Measurements from ENCODE around the gene TRAPPC10.

Gene TRAPPC10

DNA sequence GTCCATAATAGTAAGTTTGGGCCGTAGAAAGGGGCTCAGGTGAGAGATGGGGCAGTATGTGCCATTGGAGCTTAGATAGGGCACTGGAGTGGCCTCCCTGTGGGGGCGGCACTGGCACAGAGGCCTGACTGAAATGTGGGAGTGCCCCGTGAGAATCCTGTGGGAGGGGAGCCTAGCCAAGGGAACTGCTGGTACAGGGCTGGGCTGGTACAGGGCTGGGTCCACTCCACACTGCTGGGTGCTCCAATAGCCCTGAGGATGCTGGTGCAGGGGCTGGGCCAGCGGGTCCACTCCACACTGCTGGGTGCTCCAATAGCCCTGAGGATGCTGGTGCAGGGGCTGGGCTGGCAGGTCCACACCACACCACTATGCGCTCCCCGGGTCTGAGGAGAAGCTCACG, 50.3 kb downstream of the TRAPPC10 start:
- FAIRE-seq (no peak), DNase-seq (ENCODE audit: extremely low spot score, insufficient read length, low read depth) (no peak)

- DNase-seq (ENCODE audit: extremely low spot score, insufficient read length, low read depth) = no peak
- FAIRE-seq = no peak
Measured at GRCh38 chr21:44063151-44063912, 51.2 kb downstream of the TRAPPC10 start.

DNA sequence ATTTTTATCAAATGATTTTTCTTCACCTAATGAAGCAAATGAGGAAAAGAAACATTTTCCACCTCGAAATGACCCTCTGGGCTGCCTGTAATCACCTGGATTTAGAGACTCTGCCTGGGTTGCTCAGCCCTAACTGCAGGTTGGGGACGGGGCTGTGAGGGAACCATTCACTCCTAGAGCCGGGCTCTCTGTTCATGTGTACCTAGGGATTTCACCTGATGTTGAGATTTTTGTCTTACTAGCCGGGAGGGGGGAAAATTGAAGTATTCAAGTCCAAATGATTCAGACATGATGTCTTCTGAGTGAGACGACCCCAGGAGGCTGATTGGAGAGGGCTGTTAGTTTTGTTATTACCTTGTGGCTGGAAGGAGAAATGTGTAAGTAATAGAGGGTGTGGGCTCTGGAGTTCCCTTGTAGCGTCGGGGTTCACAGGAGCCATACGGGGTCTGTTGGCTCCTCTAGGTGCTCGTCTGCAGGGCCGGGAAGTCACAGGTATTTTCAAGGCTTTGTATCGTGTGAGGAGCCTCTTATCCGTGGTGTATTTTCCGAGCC, 52.8 kb downstream of the TRAPPC10 start:
- DNase-seq (ENCODE audit: extremely low spot score, insufficient read length, low read depth) = no peak
- FAIRE-seq = no peak

GRCh38 chr21:44065428-44065827, 53.3 kb downstream of the TRAPPC10 start:
- FAIRE-seq (peak; percentile 75), DNase-seq (ENCODE audit: extremely low spot score, insufficient read length, low read depth) (peak; percentile 47)

DNA sequence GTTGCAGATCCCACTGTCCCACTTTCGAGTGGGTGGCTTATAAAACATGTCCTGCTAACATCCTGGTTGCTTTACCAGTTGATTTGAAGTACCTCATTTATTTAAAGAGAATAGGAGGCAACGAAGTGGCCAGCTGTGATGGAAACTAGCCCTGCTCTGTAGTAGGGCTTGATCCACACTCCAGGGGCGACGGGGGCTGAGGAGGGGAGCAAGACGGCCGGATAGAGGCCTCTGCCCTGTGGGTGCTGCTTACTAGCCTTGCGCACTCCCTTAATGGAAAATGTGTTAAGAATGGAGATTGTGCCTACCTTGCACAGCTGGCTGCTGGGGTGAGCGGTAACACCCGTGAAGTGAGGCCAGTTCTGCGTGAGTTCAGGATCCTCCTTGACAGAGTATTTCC, 54.0 kb downstream of the TRAPPC10 start:
- no peak for DNase-seq (ENCODE audit: extremely low spot score, insufficient read length, low read depth)
- FAIRE-seq = no peak

GRCh38 chr21:44067011-44067839, 55.1 kb downstream of the TRAPPC10 start:
- no peak for DNase-seq (ENCODE audit: extremely low spot score, insufficient read length, low read depth)
- no peak for FAIRE-seq

GRCh38 chr21:44070391-44070790, 58.3 kb downstream of the TRAPPC10 start:
- no peak for DNase-seq (ENCODE audit: extremely low spot score, insufficient read length, low read depth)

DNA sequence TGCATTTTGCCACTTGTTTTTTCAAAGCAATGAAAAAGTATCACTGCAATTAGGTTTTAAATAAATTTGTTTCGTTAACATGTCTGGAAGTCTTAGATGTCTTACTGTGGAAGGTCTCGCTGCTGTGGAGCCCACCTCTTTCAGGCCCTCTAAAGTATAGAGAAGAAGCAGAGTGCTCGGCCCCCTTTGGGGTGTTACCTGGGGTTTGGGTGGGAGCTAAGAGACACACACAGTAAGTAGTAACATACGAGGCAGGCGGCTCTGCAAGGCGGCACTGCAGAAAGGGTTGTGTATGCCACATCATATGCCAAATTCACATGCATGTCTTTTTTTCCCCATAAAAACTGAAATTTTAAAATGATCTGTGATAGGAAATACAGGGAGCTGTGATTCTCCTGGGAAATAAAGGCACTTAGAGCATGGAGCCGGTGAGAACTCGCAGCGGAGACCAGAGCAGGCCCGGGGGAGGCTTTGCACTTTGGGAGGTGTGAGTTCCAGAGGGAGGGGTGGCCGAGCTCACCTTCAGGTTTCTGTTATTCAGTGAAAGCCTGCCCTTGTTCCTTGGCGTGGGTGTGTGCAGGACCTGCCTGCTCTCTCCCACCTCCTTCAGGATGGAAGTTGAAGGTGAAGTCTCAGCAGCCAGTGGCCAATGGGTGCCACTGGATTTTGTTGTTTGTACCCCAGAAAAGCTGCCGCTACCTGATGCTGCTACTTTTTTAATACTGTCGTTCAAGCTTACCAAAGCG, 59.4 kb downstream of the TRAPPC10 start:
- DNase-seq (ENCODE audit: extremely low spot score, insufficient read length, low read depth) (no peak), FAIRE-seq (no peak)

More at GRCh38 chr21:44070391-44070790, 58.3 kb downstream of the TRAPPC10 start:
- FAIRE-seq = no peak

DNA sequence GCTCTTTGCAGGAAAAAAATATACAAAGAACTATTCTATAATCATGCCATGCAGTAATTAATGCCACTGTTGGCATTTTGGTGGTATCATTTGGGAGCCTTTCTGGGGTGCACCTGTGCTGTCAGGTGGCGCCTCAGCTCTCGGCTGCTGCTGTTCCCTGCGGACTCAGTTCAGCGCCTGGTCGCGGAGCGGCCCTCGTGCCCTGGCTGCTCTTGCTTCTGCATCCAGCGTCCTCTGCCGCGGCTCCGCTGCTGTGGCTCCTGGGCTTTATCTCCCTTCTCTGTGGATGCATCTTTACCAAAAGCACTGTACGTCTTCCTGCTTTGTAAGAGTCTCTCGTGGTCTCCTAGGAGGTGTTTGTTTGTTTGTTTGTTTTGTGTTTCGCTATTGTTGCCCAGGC, 60.0 kb downstream of the TRAPPC10 start:
- no peak for FAIRE-seq
- no peak for DNase-seq (ENCODE audit: extremely low spot score, insufficient read length, low read depth)

DNA sequence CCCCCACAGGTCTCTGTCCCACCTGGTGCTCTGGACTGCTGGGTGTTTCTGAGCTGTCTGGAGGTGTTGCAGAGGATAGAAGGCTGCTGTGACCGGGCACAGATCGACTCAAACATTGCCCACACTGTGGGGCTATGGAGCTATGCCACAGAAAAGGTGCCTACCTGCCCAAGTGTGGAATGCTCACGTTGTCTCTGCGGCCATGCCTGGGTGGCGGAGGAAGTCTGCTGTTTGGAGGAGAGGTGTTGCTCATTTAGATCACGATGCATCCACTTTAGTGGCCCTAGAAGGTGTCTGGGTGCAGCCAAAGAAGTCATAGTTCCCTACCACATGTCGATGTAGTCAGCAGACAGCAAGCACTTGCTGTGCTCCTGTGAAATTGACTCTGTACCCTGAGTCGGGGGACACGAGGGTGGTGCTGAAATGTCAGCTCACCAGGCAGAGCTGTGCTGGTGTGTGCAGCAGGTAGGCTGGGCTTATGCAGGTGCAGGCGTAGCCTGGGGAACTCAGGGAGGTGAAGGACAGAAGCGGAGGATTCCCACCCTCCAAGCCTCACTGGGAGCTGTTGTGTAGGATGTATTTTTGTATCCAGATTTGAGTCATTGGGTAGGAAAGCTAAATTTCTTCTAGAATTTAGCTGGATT, 62.3 kb downstream of the TRAPPC10 start:
- no peak for DNase-seq (ENCODE audit: extremely low spot score, insufficient read length, low read depth)
- FAIRE-seq = no peak

GRCh38 chr21:44076316-44076715, 64.2 kb downstream of the TRAPPC10 start:
- FAIRE-seq (no peak), DNase-seq (ENCODE audit: extremely low spot score, insufficient read length, low read depth) (no peak)

DNA sequence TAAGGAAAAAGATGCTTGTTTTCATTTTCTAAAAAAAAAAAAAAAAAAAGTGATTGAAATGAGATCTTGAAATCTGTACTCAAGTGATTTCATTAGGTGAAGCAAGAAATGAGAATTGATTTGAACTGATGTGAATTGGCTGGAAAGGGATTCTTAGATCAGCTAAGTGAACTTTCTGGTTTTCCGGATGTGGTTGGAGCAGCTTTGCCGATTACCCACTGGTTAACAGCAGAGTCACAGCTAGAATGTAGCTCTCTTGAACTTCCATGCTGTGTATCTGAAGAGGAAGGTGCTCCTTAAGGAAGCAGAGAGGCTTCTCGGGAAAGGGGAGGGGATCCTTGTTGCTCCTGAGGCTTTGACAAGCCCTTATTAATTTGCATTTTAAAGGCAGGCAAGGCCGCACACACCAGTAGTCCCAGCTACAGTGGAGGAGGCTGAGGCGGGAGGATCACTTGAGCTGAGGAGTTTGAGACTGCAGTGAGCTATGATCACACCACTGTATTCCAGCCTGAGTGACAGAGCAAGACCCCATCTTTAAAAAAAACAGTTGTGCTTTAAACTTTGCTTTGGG, 66.4 kb downstream of the TRAPPC10 start:
- no peak for DNase-seq (ENCODE audit: extremely low spot score, insufficient read length, low read depth)
- no peak for FAIRE-seq

- FAIRE-seq = no peak
Measured at GRCh38 chr21:44079446-44079845, 67.3 kb downstream of the TRAPPC10 start.

DNA sequence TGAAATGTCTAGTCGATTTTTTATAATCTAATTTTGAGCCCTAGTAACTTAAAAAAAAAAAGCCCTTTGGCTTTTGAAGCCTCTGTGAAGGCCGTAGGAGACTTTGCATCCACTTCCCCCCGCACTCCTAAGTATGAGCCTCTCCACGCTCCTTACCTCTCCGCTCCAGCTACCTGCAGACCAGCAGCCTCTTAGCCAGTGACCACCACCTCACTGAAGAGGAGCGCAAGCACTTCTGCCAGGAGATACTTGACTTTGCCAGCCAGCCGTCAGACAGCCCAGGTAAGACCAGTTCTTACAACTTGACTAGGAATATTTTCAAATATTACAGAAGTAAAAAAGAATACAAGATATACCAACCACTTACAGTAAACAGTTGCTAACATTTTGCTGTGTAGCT, 67.7 kb downstream of the TRAPPC10 start:
- no peak for FAIRE-seq

More at GRCh38 chr21:44079446-44079845, 67.3 kb downstream of the TRAPPC10 start:
- no peak for DNase-seq (ENCODE audit: extremely low spot score, insufficient read length, low read depth)

GRCh38 chr21:44082648-44083440, 70.7 kb downstream of the TRAPPC10 start:
- FAIRE-seq (no peak), DNase-seq (ENCODE audit: extremely low spot score, insufficient read length, low read depth) (no peak)

More for the DNA sequence above, 67.7 kb downstream of the TRAPPC10 start:
- DNase-seq (ENCODE audit: extremely low spot score, insufficient read length, low read depth) = no peak

DNA sequence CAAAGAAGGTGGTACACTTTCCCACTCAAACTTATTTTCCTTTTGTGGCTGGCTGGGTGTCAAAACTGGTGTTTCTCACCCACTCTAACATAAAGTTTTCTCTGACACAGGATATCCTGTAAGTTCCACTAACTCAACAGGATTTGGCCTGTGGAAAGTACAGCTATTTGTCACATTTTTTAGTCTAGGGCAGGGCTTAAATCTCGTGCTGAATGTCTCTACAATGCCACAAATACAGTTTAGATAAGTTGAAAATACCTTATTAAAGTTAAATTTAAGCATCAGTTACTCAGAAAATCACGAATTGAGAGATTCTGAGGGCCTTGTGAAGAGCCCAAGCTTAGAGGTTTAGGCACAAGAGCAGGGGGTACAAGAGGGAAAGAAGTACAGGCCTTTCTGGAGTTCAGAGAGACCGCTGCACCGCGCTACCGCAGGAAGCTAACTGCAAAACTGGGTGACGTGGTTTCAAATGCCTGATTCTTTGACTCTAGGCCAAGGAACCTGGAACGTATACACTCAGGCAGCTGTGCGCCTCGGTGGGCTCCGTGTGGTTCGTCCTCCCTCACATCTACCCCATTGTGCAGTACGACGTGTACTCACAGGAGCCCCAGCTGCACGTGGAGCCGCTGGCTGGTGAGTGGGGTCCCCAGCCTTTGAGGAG, 71.7 kb downstream of the TRAPPC10 start:
- FAIRE-seq (no peak), DNase-seq (ENCODE audit: extremely low spot score, insufficient read length, low read depth) (no peak)

GRCh38 chr21:44084496-44085241, 72.6 kb downstream of the TRAPPC10 start:
- DNase-seq (ENCODE audit: extremely low spot score, insufficient read length, low read depth) (no peak), FAIRE-seq (no peak)
